GM19025 (cell line): ENCODE results near the gene CEP97.

Source experiments
- ATAC-seq: cut with Tn5 transposase; IDR thresholded peaks from one replicate; pipeline ENCODE4 v1.9.1; 2021; ENCODE audit warnings: mild to moderate bottlenecking, low read depth, moderate library complexity; ENCODE audit not compliant: unreplicated experiment

Gene CEP97

DNA sequence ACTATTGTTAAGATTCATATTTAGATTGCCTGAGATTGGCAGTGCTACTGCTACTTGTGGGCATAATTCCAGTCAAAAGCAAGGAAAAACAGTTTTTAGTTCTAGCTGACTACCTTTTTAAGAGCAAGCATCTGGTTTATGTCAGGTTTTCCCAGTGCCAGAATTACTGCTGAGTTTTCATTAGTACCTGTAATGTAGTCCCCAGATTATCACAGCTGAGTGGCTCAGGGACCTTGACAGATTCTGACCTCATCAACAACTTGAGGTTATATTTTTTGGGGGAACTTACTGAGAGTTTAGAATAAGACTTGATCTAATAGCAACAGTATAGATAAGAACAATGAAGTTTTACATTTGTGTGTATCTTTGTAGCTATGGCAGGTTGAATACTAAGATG, 85.6 kb downstream of the CEP97 start:
- no peak for ATAC-seq

DNA sequence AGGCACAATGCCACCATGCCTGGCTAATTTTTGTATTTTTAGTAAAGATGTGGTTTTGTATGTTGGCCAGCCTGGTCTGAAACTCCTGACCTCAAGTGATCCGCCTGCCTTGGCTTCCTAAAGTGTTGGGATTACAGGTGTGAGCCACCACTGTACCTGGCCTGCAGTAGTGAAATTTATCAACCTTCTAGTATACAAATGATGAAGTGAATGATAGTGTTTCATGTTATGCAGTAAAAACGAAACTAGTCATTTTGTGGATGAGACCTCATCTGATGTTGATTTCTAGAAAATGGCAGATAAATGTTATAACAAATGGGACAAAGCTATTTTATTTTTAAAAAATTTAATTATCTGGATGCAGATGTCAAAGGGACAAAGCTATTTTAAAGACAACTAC, 87.5 kb downstream of the CEP97 start:
- no peak for ATAC-seq

DNA sequence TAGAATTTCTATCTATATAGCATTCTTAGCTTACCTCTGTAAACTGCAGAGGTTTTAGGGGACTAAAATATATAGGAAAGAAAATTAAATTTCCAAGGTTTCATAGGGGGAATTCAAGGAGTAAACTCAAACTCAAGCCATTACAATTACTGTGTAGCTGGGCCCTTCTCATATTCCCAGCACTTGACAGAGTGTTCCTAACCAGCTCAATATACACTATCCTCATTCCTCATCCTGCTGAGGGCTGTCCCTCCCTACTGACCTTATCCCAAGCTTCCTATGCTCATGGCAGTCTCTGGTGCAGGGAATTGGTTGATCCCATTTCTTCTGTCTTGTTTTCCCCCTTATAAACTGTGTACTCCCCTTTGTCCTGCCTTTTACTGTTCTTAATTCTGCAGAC, 88.5 kb downstream of the CEP97 start:
- no peak for ATAC-seq

DNA sequence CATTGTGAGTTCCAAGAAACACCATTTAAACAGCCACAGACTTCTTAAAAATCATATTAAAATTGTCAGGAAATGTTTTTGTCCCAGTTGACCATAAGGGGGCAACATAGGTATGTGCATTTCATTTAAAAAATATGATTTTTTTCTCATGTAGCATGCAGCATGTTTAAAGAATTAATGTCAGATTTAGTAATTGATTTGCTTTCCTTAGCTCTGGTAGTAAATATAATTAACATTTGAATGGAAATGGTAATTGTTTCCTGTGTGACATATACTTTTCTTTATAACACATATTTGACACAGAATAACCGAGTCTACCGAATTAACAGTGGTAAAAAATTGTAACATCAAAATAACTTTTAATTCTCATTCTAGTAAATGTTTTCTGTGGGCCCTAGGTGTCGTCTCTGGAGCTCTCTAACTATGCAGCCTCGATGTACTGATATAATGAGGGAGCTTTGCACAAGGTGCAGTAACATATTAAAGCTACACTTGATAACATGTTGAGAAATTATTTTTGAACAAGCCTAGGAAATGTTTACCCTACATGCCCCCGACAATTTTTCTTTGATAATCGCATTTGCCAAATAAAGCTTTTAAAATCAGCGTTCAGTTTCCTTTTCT, 89.5 kb downstream of the CEP97 start:
- no peak for ATAC-seq

DNA sequence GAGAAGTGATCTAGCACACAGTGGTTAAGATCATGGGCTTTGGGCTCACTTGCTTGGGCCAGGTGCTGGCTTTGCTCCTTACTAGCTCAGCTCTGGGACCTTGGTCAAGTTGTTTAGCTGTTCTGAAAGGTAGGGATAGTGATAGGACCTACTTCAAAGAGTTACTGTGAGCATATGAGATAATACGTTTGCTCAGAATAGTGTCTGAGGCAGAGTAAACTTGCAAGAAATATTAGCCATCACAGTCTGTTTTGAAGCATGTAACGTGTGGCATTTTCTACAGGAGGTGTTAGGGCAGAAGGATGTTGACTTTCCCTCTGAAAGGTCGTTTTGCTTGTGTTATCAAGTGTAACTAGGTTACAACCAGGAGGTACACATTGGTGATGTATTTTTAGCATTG, 90.4 kb downstream of the CEP97 start:
- no peak for ATAC-seq

DNA sequence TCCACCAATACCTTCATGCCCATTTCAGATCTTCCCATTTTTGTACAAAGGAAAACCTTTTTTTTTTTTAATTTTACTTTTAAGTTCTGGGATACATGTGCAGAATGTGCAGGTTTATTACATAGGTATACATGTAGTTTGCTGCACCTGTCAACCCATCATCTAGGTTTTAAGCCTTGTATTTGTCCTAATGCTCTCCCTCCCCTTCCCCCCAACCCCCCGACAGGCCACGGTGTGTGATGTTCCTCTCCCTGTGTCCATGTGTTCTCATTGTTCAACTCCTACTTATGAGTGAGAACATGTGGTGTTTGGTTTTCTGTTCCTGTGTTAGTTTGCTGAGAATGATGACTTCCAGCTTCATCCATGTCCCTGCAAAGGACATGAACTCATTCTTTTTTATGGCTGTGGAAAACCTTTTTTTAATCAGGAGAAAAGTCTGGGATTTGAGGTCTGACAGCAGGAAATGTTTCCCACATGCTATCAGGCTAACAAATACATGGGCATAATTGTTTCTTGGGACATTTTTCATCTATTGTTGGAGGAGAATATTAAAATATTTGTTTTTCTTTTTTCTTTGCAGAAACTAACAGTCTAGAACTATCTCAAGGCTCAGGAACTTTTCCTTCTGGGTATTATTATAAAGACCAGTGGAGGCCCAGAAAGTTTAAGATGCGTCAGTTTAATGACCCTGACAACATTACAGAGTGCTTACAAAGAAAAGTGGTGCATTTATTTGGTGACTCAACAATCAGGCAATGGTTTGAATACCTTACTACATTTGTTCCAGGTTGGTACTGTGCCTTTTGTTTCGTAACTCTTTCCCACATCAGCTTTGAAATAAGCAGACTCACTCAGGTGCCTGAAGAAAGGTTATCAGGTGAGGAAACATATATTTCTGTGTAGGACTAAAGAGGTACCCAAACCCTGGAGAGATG, 92.1 kb downstream of the CEP97 start:
- no peak for ATAC-seq

DNA sequence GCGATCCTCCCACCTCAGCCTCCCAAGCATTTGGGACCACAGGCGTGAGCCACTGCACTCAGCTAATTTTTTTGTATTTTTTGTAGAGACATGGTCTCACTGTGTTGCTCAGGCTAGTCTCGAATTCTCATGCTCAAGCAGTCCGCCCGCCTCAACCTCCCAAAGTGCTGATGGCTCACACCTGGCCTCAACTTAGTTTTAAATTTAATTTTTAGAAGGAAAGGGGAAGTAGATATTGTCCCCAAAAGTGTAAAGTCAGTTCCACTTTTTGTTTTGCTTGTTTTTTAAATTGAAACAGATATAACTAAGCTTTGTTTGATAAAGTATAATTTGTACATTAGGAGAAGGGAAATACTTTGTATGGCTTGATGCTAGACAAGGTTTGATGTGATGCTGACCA, 93.6 kb downstream of the CEP97 start:
- ATAC-seq = no peak

DNA sequence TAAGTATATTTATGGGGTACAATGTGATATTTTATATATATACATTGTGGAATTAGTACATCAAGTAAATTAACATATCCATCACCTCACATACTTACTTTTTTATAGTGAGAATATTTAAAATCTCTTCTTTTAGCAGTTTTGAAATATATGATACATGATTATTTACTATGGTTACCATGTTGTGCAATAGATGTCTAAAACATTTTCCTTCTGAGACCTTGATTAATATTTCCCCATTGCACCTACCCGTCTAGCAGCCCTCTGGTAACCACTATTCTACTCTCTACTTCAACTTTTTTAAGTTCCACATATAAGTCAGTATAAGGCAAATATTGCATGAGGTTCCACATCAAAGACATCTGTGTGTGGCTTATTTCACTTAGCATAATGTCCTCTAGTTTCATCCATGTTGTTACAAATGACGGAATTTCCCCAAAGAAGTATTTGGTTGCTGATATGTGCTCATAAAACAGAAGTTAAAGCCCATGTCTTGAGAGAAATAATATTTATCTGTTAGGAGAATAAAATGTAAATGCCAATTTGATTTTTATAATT, 95.3 kb downstream of the CEP97 start:
- peak; percentile 53 for ATAC-seq
